Glutamatergic neuron (in vitro differentiated cells): Measurements from ENCODE around the gene VARS1. TPM values are rescaled to one million over a fixed set of nuclear protein-coding genes. Genes with fewer than 3 reads are reported as not detected.
A peak's percentile ranks its signal among the peaks of the same experiment; 100 is the strongest.
"Not testable (repeated sequence)": the region's sequence is repeated elsewhere in the genome, so short reads cannot be mapped to it uniquely, and the experiment has no call there.

ENCODE experiments used
- DNase-seq: peaks from one replicate; pipeline ENCODE4 v3.0.0; 2022
- H3K27ac Mint-ChIP-seq: one replicate; pipeline ENCODE4 v1.8.0; 2020; ENCODE audit warnings: mild to moderate bottlenecking, mixed read lengths, inconsistent platforms; ENCODE audit not compliant: unreplicated experiment
- H3K27me3 Mint-ChIP-seq: one replicate; pipeline ENCODE4 v1.8.0; 2020; ENCODE audit warnings: mild to moderate bottlenecking, moderate library complexity, mixed read lengths, inconsistent platforms; ENCODE audit not compliant: unreplicated experiment
- H3K36me3 Mint-ChIP-seq: one replicate; pipeline ENCODE4 v1.8.0; 2020; ENCODE audit warnings: mild to moderate bottlenecking, mixed read lengths, inconsistent platforms; ENCODE audit not compliant: unreplicated experiment
- H3K4me1 Mint-ChIP-seq: one replicate; pipeline ENCODE4 v1.8.0; 2020; ENCODE audit warnings: mild to moderate bottlenecking, low read depth, mixed read lengths, inconsistent platforms; ENCODE audit not compliant: unreplicated experiment
- H3K4me3 Mint-ChIP-seq: one replicate; pipeline ENCODE4 v1.8.0; 2020; ENCODE audit warnings: mild to moderate bottlenecking, mixed read lengths, inconsistent platforms; ENCODE audit not compliant: unreplicated experiment
- H3K9me3 Mint-ChIP-seq: one replicate; pipeline ENCODE4 v1.8.0; 2020; ENCODE audit warnings: mild to moderate bottlenecking, moderate library complexity, mixed read lengths, inconsistent platforms; ENCODE audit not compliant: unreplicated experiment
- CTCF ChIP-seq: fragments of 200-600 bp; sonication (generic); IDR thresholded peaks from one replicate; pipeline ENCODE4 v1.5.0; 2021; ENCODE audit not compliant: partially characterized antibody, unreplicated experiment
- total RNA-seq: library from RNA; stranded (reverse); fragmentation: NEBNext Ultra II Directional; extraction: Animal tissue kit (Norgen Biotek cat#: 25700); gene quantifications from one replicate; pipeline ENCODE4 v1.2.1, GENCODE V29; 2021; ENCODE audit not compliant: unreplicated experiment

Gene VARS1
- total RNA-seq, 1 donor from 2014 or later: 204 TPM

- H3K4me3 Mint-ChIP-seq: peak overlapping the region; percentile 67
- peaks cover 4% of the 10 kb centered on the region for H3K36me3 Mint-ChIP-seq
- peaks cover 12% of the 10 kb centered on the region for H3K9me3 Mint-ChIP-seq
- H3K27ac Mint-ChIP-seq: no peak overlapping the region
- peaks cover 9% of the 10 kb centered on the region for H3K27me3 Mint-ChIP-seq
- no peak for TF ChIP-seq CTCF
- H3K4me1 Mint-ChIP-seq: peaks cover 3% of the 10 kb centered on the region
- no peak for DNase-seq
Observed at GRCh38 chr6:31819871-31820299, 24.3 kb upstream of the VARS1 start.

- Mint-ChIP-seq H3K4me3 (peak overlapping the region; percentile 77), H3K27ac (peak overlapping the region; percentile 4), H3K9me3 (peaks cover 12% of the 10 kb centered on the region)
- not testable (repeated sequence) for H3K4me1 Mint-ChIP-seq, DNase-seq, H3K36me3 Mint-ChIP-seq, H3K27me3 Mint-ChIP-seq
Observed at GRCh38 chr6:31817929-31818511, 22.5 kb upstream of the VARS1 start.

GRCh38 chr6:31817133-31817928, 21.8 kb upstream of the VARS1 start:
- H3K36me3 Mint-ChIP-seq, DNase-seq, H3K4me1 Mint-ChIP-seq, H3K27me3 Mint-ChIP-seq: not testable (repeated sequence)
- peak overlapping the region; percentile 4 for H3K27ac Mint-ChIP-seq
- peak overlapping the region; percentile 77 for H3K4me3 Mint-ChIP-seq
- peaks cover 12% of the 10 kb centered on the region for H3K9me3 Mint-ChIP-seq

GRCh38 chr6:31815025-31815838, 19.7 kb upstream of the VARS1 start, which contains the start of the genes HSPA1A and HSPA1L:
Gene HSPA1A (plus strand): TSS chr6:31815543. CDS start chr6:31815757, 214 bp downstream.
Gene HSPA1L (minus strand): TSS chr6:31815283. CDS start chr6:31811972, 3,311 bp downstream.
- H3K9me3 Mint-ChIP-seq: peaks cover 10% of the 10 kb centered on the region
- H3K36me3 Mint-ChIP-seq: peaks cover 4% of the 10 kb centered on the region
- peaks cover 4% of the 10 kb centered on the region for H3K27me3 Mint-ChIP-seq
- H3K4me1 Mint-ChIP-seq: peaks cover 8% of the 10 kb centered on the region
- no peak for TF ChIP-seq CTCF
- peak within 1 kb of the TSS; percentile 90 for H3K4me3 Mint-ChIP-seq
- peak within 1 kb of the TSS; percentile 91 for H3K27ac Mint-ChIP-seq
- peak; percentile 94 for DNase-seq

- H3K27me3 Mint-ChIP-seq: peaks cover 4% of the 10 kb centered on the region
- H3K4me1 Mint-ChIP-seq: peaks cover 8% of the 10 kb centered on the region
- peak; percentile 69 for DNase-seq
- peak overlapping the region; percentile 90 for H3K4me3 Mint-ChIP-seq
- peak overlapping the region; percentile 89 for H3K27ac Mint-ChIP-seq
- peaks cover 4% of the 10 kb centered on the region for H3K36me3 Mint-ChIP-seq
- peaks cover 10% of the 10 kb centered on the region for H3K9me3 Mint-ChIP-seq
- TF ChIP-seq CTCF: no peak
Observed at GRCh38 chr6:31814677-31815024, 19.1 kb upstream of the VARS1 start.
